ENCODE results near the gene ZKSCAN1.

Gene ZKSCAN1

DNA sequence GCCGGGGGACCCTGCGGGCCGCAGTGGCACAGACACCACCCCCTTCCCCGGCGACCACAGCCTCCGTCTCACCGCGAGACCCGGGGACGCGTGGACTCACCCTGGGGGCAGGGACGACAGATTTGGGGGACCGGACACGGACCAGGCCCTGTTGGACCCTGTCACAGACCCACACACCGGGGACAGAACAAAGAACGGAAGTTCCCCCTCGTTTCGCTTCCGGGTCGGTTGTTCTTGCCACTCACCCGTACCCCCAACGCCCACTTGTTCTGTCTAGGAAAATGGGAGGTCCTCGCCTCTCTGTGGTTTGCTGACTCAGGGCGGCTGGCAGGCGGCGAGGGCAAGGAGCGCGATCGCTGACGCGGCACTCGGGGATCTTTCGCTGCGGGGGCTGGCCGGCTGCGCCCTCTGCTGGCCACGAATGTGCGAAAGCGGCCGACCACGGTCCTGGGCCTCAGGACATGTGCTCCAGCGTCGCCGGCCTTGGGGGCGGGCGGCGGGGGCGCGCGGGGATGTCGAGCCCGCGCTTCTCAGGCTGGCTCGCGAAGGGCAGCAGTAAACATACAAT is 66.2 kb downstream of the ZKSCAN1 start, which contains the start of gene ZNF3:
Gene ZNF3 (minus strand): TSS at position 189 of the 568 bp plus-strand sequence. CDS start 4,366 bp downstream, outside the sequence.
- peak within 1 kb of the TSS; percentile 96 for H3K4me3 ChIP-seq (ENCODE audit: low read length)
- TF ChIP-seq CTCF (conservative IDR thresholded peaks at IDR 0.05; ENCODE audit: low read depth, low read length): peak; percentile 74
- peak; percentile 97 for DNase-seq (ENCODE audit: low read depth)

- no peak overlapping the region for H3K4me3 ChIP-seq (ENCODE audit: low read length)
- TF ChIP-seq CTCF (conservative IDR thresholded peaks at IDR 0.05; ENCODE audit: low read depth, low read length): no peak
- no peak for DNase-seq (ENCODE audit: low read depth)
These were observed 67.6 kb downstream of the ZKSCAN1 start for GRCh38 chr7:100082978-100083377.

DNA sequence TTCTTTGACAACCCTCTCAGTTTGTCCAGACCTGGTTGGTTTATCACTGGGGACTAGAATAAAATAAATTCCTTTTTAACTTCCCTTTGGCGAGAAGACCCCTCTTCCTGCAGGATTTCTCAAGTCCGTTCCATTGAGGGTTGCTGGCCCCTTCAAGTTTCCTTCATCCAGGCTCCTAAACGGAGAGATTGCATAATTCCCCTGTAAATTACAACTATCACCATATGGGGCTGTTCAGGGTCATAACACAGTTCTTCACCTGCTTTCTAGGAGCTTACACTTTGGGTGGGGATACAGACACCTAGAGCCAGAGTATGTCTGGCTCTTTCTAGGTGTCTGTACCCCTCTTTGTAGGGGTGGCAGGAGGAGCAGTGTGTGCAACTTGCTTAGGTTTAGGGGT is 70.1 kb downstream of the ZKSCAN1 start:
- TF ChIP-seq CTCF (conservative IDR thresholded peaks at IDR 0.05; ENCODE audit: low read depth, low read length): no peak
- no peak for DNase-seq (ENCODE audit: low read depth)
- H3K4me3 ChIP-seq (ENCODE audit: low read length): no peak overlapping the region

DNA sequence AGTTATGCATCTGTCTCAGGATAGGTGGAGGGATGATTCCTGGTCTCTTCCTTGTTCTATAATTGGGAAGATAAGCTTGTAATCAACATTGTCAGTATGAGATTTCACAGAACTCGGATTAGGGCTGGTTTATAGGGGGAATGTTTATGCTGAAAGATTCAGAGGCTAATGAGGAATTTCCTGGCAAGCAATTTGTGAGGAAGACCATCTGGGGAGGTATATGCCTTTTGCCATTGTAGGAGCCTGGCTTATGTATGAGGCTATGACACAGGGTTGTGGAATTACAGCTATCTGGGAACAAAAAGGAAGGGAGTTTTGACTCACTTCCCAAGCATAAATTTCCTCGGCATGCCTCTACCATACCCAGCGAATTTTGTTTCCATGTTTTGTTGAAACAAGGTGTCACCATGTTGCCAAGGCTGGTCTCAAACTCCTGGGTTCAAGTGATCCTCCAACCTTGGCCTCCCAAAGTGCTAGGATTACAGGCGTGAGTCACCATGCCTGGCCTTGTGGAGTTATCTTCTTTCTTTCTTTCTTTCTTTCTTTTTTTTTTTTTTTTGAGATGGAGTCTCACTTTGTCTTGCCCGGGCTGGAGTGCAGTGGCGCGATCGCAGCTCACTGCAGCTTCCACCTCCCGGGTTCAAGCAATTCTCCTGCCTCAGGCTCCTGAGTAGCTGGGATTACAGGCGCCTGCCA is 71.8 kb downstream of the ZKSCAN1 start:
- no peak overlapping the region for H3K4me3 ChIP-seq (ENCODE audit: low read length)
- no peak for TF ChIP-seq CTCF (conservative IDR thresholded peaks at IDR 0.05; ENCODE audit: low read depth, low read length)
- peak; percentile 78 for DNase-seq (ENCODE audit: low read depth)

DNA sequence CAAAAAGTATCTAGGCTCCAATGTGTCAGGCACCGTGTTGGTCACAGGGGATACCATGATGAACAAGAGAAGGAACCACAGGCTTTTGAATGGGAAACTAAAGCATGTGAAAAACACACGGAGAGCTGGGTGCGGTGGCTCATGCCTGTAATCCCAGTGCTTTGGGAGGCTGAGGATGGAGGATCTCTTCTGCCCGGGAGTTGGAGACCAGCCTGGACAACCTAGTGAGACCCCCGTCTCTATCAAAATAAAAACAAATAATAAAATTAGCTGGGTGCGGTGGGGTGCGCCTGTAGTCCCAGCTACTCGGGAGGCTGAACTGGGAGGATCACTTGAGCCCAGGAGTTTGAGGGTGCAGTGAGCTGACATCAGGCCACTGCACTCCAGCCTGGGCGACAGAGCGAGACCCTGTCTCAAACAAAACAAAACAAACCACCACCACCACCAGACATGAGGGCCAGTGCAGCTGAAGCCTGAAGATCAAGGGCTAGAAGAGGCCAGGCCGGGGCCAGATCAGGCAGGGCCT is 72.8 kb downstream of the ZKSCAN1 start:
- no peak for TF ChIP-seq CTCF (conservative IDR thresholded peaks at IDR 0.05; ENCODE audit: low read depth, low read length)
- peak overlapping the region; percentile 51 for H3K4me3 ChIP-seq (ENCODE audit: low read length)
- DNase-seq (ENCODE audit: low read depth): no peak

- TF ChIP-seq CTCF (conservative IDR thresholded peaks at IDR 0.05; ENCODE audit: low read depth, low read length): no peak
- peak within 1 kb of the TSS; percentile 84 for H3K4me3 ChIP-seq (ENCODE audit: low read length)
- DNase-seq (ENCODE audit: low read depth): no peak
These were observed 73.4 kb downstream of the ZKSCAN1 start, which contains the start of gene COPS6 for GRCh38 chr7:100088621-100089457. Gene COPS6 (plus strand): TSS chr7:100088969. CDS start chr7:100088991, 22 bp downstream.
